Transverse colon (tissue), 4 donors: ENCODE data around the gene CRIP1. TPM values are rescaled to one million over a fixed set of nuclear protein-coding genes. Genes with fewer than 3 reads are reported as not detected.

Experiments used
- DNase-seq: peaks from one replicate; pipeline ENCODE4 v3.0.0-alpha.2; 2019
- H3K27ac ChIP-seq, 4 donors: fragments of 200-600 bp; sonication (generic); 2 replicates each; pipeline ENCODE4 v1.5.1; 2016 to 2018; ENCODE audit warnings: inconsistent platforms in 4 of 4
- H3K27me3 ChIP-seq: fragments of 200-600 bp; sonication (generic); 2 replicates; pipeline ENCODE4 v1.5.1; 2017; ENCODE audit warnings: inconsistent platforms
- H3K36me3 ChIP-seq, 4 donors: fragments of 200-600 bp; sonication (generic); 2 replicates each; pipeline ENCODE4 v1.5.1; 2017 to 2019; ENCODE audit warnings: inconsistent platforms in 4 of 4
- H3K4me1 ChIP-seq, 4 donors: fragments of 200-600 bp; sonication (generic); 2 replicates each; pipeline ENCODE4 v1.5.1; 2017 to 2020; ENCODE audit warnings: inconsistent platforms in 4 of 4
- H3K4me3 ChIP-seq, 4 donors: fragments of 200-600 bp; sonication (generic); 1 replicate in 1 of 4; 2 replicates in 3 of 4; pipeline versions ENCODE4 v1.5.1 to v1.6.1; 2017 to 2019; ENCODE audit warnings: inconsistent platforms in 4 of 4
- H3K9me3 ChIP-seq, 2 donors: fragments of 200-600 bp; sonication (generic); 2 replicates each; pipeline ENCODE4 v1.5.1; 2017 to 2019; ENCODE audit warnings: inconsistent platforms in 2 of 2
- EP300 ChIP-seq: sonication (generic); formaldehyde crosslinking; IDR thresholded peaks from one replicate; pipeline ENCODE4 v1.6.1; 2017; ENCODE audit warnings: antibody characterized with exemption, low read depth
- POLR2A ChIP-seq: fragments of 450-650 bp; IDR thresholded peaks from one replicate; pipeline ENCODE4 v1.6.1; 2016; ENCODE audit warnings: antibody characterized with exemption, mild to moderate bottlenecking, moderate library complexity
- POLR2AphosphoS5 ChIP-seq, 3 donors: sonication (generic); formaldehyde crosslinking; IDR thresholded peaks; one replicate each; pipeline ENCODE4 v1.6.1; 2016; ENCODE audit warnings: antibody characterized with exemption in 3 of 3
- WGBS, 2 donors: methylation state at CpG; one replicate each; pipeline ENCODE4 v1.1.5; 2018; ENCODE audit warnings: low coverage in 1 of 2; 5-methylcytosine and 5-hydroxymethylcytosine counted together
- in situ Hi-C, 4 donors: fragments of 200-750 bp; cut with MboI; loops; one replicate each; pipeline versions ENCODE4 v1.15.0 to v1.15.1; 2017; ENCODE audit warnings: low sequenced_read_pairs in 3 of 4, low pct_ligation_motif_present in 1 of 4, low pct_unique_long_range_greater_than_20kb in 1 of 4
- intact Hi-C: fragments of 100-400 bp; cut with DNase I; formaldehyde crosslinking; loops from one replicate; pipeline ENCODE4 v1.15.1; 2023; ENCODE audit warnings: low total_unique reads
- total RNA-seq, 4 donors: library from RNA; depleted of rRNA; stranded (reverse); fragments of >200 nt; gene quantifications; one replicate each; pipeline ENCODE4 v1.1.0, GENCODE V29; 2016
- TF ChIP-seq, protein P1 (sequence below), 5 experiments: fragments of 200-600 bp in 3 of 5; fragments of 450-650 bp in 2 of 5; sonication (generic) in 3 of 5; IDR thresholded peaks; 1 replicate in 2 of 5; 2 replicates in 3 of 5; pipeline ENCODE4 v1.5.1; 2016 to 2017; ENCODE audit warnings: antibody characterized with exemption in 5 of 5, inconsistent platforms in 3 of 5, mild to moderate bottlenecking in 2 of 5, moderate library complexity in 1 of 5

Gene CRIP1
- total RNA-seq, 4 donors from 2014 or later = 16.9 to 246 (median 63.0) TPM; not detected in 1

DNA sequence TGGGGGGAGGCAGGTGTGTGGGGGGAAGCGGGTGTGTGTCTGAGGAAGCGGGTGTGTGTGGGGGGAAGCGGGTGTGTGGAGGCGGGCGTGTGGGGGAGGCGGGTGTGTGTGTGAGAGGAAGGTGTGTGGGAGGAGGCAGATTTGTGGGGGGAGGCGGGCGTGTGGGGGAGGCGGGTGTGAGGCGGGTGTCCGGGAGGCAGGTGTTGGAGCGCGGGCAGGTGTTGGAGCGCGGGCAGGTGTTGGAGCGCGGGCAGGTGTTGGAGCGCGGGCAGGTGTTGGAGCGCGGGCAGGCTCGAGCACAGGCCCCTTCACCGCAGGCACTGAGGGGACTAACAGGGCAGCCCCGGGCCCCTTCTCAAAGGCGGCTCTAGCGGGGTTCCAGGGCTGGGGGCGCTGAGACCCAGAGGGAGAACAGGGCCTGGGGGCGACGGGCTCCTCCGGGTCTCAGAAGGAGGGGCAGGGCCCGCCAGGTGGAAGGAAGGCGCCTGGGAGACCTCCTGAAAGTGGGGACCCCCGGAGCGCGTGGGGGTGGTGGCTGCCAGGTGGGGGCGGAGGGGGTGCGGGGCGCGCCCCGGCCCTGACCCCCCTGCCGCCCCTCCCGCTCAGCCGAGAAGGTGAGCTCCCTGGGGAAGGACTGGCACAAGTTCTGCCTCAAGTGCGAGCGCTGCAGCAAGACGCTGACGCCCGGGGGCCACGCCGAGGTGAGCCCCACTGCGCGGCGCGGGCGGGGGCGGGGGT is 8.9 kb upstream of the CRIP1 start:
- TF ChIP-seq EP300 (no peak), POLR2A (no peak), POLR2AphosphoS5 (IDR thresholded peaks at IDR 0.05) (no peak)
- TF ChIP-seq, protein P1, sequence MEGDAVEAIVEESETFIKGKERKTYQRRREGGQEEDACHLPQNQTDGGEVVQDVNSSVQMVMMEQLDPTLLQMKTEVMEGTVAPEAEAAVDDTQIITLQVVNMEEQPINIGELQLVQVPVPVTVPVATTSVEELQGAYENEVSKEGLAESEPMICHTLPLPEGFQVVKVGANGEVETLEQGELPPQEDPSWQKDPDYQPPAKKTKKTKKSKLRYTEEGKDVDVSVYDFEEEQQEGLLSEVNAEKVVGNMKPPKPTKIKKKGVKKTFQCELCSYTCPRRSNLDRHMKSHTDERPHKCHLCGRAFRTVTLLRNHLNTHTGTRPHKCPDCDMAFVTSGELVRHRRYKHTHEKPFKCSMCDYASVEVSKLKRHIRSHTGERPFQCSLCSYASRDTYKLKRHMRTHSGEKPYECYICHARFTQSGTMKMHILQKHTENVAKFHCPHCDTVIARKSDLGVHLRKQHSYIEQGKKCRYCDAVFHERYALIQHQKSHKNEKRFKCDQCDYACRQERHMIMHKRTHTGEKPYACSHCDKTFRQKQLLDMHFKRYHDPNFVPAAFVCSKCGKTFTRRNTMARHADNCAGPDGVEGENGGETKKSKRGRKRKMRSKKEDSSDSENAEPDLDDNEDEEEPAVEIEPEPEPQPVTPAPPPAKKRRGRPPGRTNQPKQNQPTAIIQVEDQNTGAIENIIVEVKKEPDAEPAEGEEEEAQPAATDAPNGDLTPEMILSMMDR (IDR thresholded peaks at IDR 0.05) = no peak
- WGBS, 2 donors = 35% methylated on average over 38 of the region's 56 CpGs; no CpG with 5 or more reads in 1 of the 2 donors
- Histone ChIP-seq H3K4me1 (peaks cover 49 to 82% (median 63%) of the 10 kb centered on the region in 4 donors), H3K4me3 (no peak overlapping the region), H3K36me3 (no peaks in the 10 kb centered on the region), H3K27ac (peak overlapping the region in 2 of 4 donors; percentile 6 to 90), H3K27me3 (peaks cover 68% of the 10 kb centered on the region), H3K9me3 (no peaks in the 10 kb centered on the region)
- in situ Hi-C loops (no loop called here), intact Hi-C loops (no loop called here)
- DNase-seq = no peak

DNA sequence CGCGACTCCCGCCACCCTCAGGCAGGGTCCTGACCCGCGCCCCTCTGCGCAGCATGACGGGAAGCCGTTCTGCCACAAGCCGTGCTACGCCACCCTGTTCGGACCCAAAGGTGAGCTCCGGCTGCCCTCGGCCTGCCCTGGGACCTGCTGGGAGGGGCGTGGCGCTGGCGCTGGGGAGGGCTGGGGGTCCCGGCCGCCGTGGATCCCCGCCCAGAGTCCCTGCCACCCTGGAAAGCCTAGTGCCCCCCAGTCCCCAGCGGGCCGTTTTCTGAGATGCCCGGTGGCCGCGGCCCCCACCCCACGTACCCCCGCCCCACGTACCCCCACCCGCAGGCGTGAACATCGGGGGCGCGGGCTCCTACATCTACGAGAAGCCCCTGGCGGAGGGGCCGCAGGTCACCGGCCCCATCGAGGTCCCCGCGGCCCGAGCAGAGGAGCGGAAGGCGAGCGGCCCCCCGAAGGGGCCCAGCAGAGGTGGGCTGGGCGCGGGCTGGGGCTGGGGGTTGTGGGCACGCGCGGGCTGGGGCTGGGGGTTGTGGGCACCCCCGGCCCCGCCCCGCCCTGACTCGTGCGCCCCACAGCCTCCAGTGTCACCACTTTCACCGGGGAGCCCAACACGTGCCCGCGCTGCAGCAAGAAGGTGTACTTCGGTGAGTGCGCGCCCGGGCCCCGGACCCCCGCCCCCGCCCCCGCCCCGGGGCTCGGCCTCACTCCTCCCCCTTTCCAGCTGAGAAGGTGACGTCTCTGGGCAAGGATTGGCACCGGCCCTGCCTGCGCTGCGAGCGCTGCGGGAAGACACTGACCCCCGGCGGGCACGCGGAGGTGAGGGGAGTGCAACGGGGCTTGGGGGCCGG is 8.1 kb upstream of the CRIP1 start:
- TF ChIP-seq EP300 (no peak), POLR2A (no peak), POLR2AphosphoS5 (IDR thresholded peaks at IDR 0.05) (no peak)
- TF ChIP-seq, protein P1 (IDR thresholded peaks at IDR 0.05) = no peak
- Histone ChIP-seq H3K36me3 (no peaks in the 10 kb centered on the region), H3K27me3 (peaks cover 64% of the 10 kb centered on the region), H3K27ac (peak overlapping the region in 1 of 4 donors; percentile 6), H3K4me1 (peaks cover 47 to 82% (median 65%) of the 10 kb centered on the region in 4 donors), H3K4me3 (no peak overlapping the region), H3K9me3 (no peaks in the 10 kb centered on the region)
- in situ Hi-C loops (no loop called here), intact Hi-C loops (no loop called here)
- no peak for DNase-seq
- 64% methylated on average over 29 of the region's 81 CpGs; no CpG with 5 or more reads in 1 of the 2 donors for WGBS, 2 donors

DNA sequence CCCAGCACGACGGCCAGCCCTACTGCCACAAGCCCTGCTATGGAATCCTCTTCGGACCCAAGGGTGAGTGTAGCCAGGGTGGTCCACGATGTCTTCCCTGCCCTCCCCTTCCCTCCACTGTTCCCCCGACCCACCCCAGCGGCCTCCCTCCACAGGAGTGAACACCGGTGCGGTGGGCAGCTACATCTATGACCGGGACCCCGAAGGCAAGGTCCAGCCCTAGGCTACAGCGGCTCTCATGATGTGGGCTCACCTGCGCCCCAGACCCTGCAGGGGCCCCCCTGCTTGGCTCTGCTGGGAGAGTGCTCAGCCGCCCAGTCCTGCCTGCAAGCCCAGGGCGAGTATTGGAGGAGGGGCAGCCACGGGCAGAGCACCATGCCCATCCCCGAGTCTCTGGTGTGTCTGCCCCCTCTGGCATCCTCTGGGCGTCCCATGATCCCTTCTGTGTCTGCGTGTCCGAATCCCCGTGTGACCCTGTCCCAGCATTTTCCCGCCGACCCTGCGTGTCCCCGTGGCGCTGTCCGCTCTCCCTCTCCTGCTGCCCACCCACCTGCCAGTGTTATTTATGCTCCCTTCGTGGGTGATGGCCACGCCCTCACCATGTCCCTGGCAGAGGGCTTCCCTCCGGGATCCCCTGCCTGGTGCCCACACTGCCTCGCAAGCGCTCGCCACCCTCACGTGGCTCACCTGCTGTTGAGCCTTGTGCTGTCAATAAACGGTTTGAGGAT is 7.1 kb upstream of the CRIP1 start:
- Histone ChIP-seq H3K27me3 (peaks cover 57% of the 10 kb centered on the region), H3K4me3 (no peak overlapping the region), H3K9me3 (no peaks in the 10 kb centered on the region), H3K36me3 (no peaks in the 10 kb centered on the region), H3K4me1 (peaks cover 40 to 83% (median 63%) of the 10 kb centered on the region in 4 donors), H3K27ac (peak overlapping the region in 3 of 4 donors; percentile 98 to 99 (median 99))
- in situ Hi-C loops = no loop called here
- intact Hi-C loops = loop anchor here (2.0 to 5.0 kb wide), 2 partner anchors 48 to 109 kb away; partner anchors contain the start of gene TMEM121
- no peak for DNase-seq
- 41% methylated on average over 32 of the region's 34 CpGs; no CpG with 5 or more reads in 1 of the 2 donors for WGBS, 2 donors
- TF ChIP-seq POLR2AphosphoS5 (IDR thresholded peaks at IDR 0.05) (no peak), POLR2A (no peak), EP300 (no peak)
- TF ChIP-seq, protein P1 (IDR thresholded peaks at IDR 0.05) = no peak
